Caco-2 (cell line): ENCODE results near the gene C16orf90. TPM values are rescaled to one million over a fixed set of nuclear protein-coding genes. Genes with fewer than 3 reads are reported as not detected.
"Not testable (repeated sequence)": the region's sequence is repeated elsewhere in the genome, so short reads cannot be mapped to it uniquely, and the experiment has no call there.

Source experiments
- BruUV-seq: library from RNA; stranded (reverse); fragments of 400-500 nt; replicated peaks from 2 replicates; lab custom pipeline; 2021; lab: Mats Ljungman, UMichigan
- CTCF ChIA-PET: fragments of 300-600 bp; sonication (Branson Sonifier 250); formaldehyde crosslinking; loops from one replicate; lab custom pipeline; 2022; ENCODE audit warnings: antibody characterized with exemption; lab: Charles Lee
- POLR2A ChIA-PET: fragments of 300-600 bp; sonication (Branson Sonifier 250); formaldehyde crosslinking; loops from one replicate; lab custom pipeline; 2022; ENCODE audit warnings: antibody characterized with exemption; lab: Charles Lee
- DNase-seq, 2 experiments: peaks; one replicate each; pipeline versions ENCODE4 v3.0.0 to v3.0.0-alpha.2; 2020 to 2022
- H3K27me3 ChIP-seq: replicated peaks from 2 replicates; pipeline ENCODE4 v1.6.0; 2011; ENCODE audit warnings: low read length; ENCODE audit not compliant: control insufficient read depth, insufficient read depth
- H3K36me3 ChIP-seq: 2 replicates; pipeline ENCODE4 v1.5.1; 2011; ENCODE audit warnings: low read length; ENCODE audit not compliant: control insufficient read depth, insufficient read depth
- H3K4me1 ChIP-seq: fragments of 250-450 bp; sonication (Bioruptor Pico); 2 replicates; pipeline ENCODE4 v1.5.1; 2020; ENCODE audit warnings: mild to moderate bottlenecking
- H3K4me3 ChIP-seq: 2 replicates; pipeline ENCODE4 v1.5.1; 2011; ENCODE audit warnings: low read depth, mild to moderate bottlenecking, control low read depth, low read length
- H3K9me3 ChIP-seq: fragments of 250-450 bp; sonication (Bioruptor Pico); 2 replicates; pipeline ENCODE4 v1.5.1; 2020; ENCODE audit warnings: mild to moderate bottlenecking, moderate library complexity
- H3K27ac Mint-ChIP-seq: one replicate; pipeline ENCODE4 v1.8.0; 2022; ENCODE audit warnings: mixed read lengths; ENCODE audit not compliant: unreplicated experiment
- H3K27me3 Mint-ChIP-seq: one replicate; pipeline ENCODE4 v1.8.0; 2022; ENCODE audit warnings: mixed read lengths; ENCODE audit not compliant: insufficient read depth, unreplicated experiment
- H3K36me3 Mint-ChIP-seq: one replicate; pipeline ENCODE4 v1.8.0; 2022; ENCODE audit warnings: mild to moderate bottlenecking, mixed read lengths; ENCODE audit not compliant: insufficient read depth, unreplicated experiment
- H3K4me1 Mint-ChIP-seq: one replicate; pipeline ENCODE4 v1.8.0; 2022; ENCODE audit warnings: low read depth, mixed read lengths; ENCODE audit not compliant: unreplicated experiment
- H3K4me3 Mint-ChIP-seq: one replicate; pipeline ENCODE4 v1.8.0; 2022; ENCODE audit warnings: mild to moderate bottlenecking, moderate library complexity, mixed read lengths; ENCODE audit not compliant: unreplicated experiment
- H3K9me3 Mint-ChIP-seq: one replicate; pipeline ENCODE4 v1.8.0; 2022; ENCODE audit warnings: mixed read lengths; ENCODE audit not compliant: unreplicated experiment
- CTCF ChIP-seq, 2 experiments: fragments of 200-600 bp in 1 of 2; IDR thresholded peaks; 1 replicate in 1 of 2; 2 replicates in 1 of 2; pipeline versions ENCODE4 v1.5.1 to v1.8.0; 2011 to 2022; ENCODE audit warnings: antibody characterized with exemption in 1 of 2, control low read depth in 1 of 2, inconsistent platforms in 1 of 2, low read depth in 1 of 2, low read length in 1 of 2, mild to moderate bottlenecking in 1 of 2, moderate library complexity in 1 of 2; ENCODE audit not compliant: insufficient read depth in 1 of 2, severe bottlenecking in 1 of 2, unreplicated experiment in 1 of 2
- intact Hi-C: fragments of 100-400 bp; cut with micrococcal nuclease; formaldehyde crosslinking; loops from one replicate; pipeline ENCODE4 v1.10.0; 2022; ENCODE audit not compliant: unreplicated experiment
- total RNA-seq: library from RNA; stranded (reverse); gene quantifications from 2 replicates; pipeline ENCODE4 v1.2.3, GENCODE V29; 2022

C16orf90 gene
- total RNA-seq, 1 experiment from 2014 or later: not detected

GRCh38 chr16:3529175-3529574 is 33.9 kb upstream of the C16orf90 start:
- Mint-ChIP-seq H3K4me1 (no peaks in the 10 kb centered on the region), H3K9me3 (peaks cover 14% of the 10 kb centered on the region), H3K36me3 (peaks cover 16% of the 10 kb centered on the region), H3K27me3 (no peaks in the 10 kb centered on the region), H3K27ac (no peak overlapping the region), H3K4me3 (no peak overlapping the region)
- H3K4me3 ChIP-seq: no peak overlapping the region
- H3K27me3 ChIP-seq: no peaks in the 10 kb centered on the region
- peaks cover 1% of the 10 kb centered on the region for H3K36me3 ChIP-seq
- H3K9me3 ChIP-seq: no peaks in the 10 kb centered on the region
- H3K4me1 ChIP-seq: no peaks in the 10 kb centered on the region
- CTCF ChIA-PET: no interaction called here
- intact Hi-C loops: no loop called here
- BruUV-seq: no TSS peak
- POLR2A ChIA-PET: no interaction called here
- DNase-seq: no peak
- TF ChIP-seq CTCF (IDR thresholded peaks at IDR 0.05; ENCODE audit: insufficient read depth in 1 of 2, low read depth in 1 of 2, low read length in 1 of 2, severe bottlenecking in 1 of 2, unreplicated experiment in 1 of 2): no peak

GRCh38 chr16:3528406-3528805 is 33.1 kb upstream of the C16orf90 start:
- no peaks in the 10 kb centered on the region for H3K4me1 Mint-ChIP-seq
- H3K4me1 ChIP-seq: no peaks in the 10 kb centered on the region
- no peaks in the 10 kb centered on the region for H3K27me3 Mint-ChIP-seq
- TF ChIP-seq CTCF (IDR thresholded peaks at IDR 0.05; ENCODE audit: insufficient read depth in 1 of 2, low read depth in 1 of 2, low read length in 1 of 2, severe bottlenecking in 1 of 2, unreplicated experiment in 1 of 2): no peak
- H3K36me3 Mint-ChIP-seq: peaks cover 22% of the 10 kb centered on the region
- no peak overlapping the region for H3K4me3 Mint-ChIP-seq
- H3K36me3 ChIP-seq: peaks cover 1% of the 10 kb centered on the region
- H3K9me3 ChIP-seq: no peaks in the 10 kb centered on the region
- BruUV-seq: no TSS peak
- H3K27me3 ChIP-seq: no peaks in the 10 kb centered on the region
- H3K9me3 Mint-ChIP-seq: peaks cover 14% of the 10 kb centered on the region
- no peak overlapping the region for H3K4me3 ChIP-seq
- ChIA-PET CTCF (no interaction called here), POLR2A (interaction anchor here (0.6 kb wide), 1 partner anchor 1125 kb away, joined by 3 read pairs; no protein-coding TSS in a partner anchor)
- intact Hi-C loops: no loop called here
- H3K27ac Mint-ChIP-seq: no peak overlapping the region
- no peak for DNase-seq

- intact Hi-C loops, BruUV-seq, CTCF ChIA-PET, H3K27me3 ChIP-seq, H3K27ac Mint-ChIP-seq, H3K4me1 ChIP-seq, H3K4me1 Mint-ChIP-seq, H3K4me3 Mint-ChIP-seq, H3K9me3 ChIP-seq, H3K36me3 ChIP-seq, H3K27me3 Mint-ChIP-seq, POLR2A ChIA-PET, H3K4me3 ChIP-seq: not testable (repeated sequence)
- peaks cover 14% of the 10 kb centered on the region for H3K9me3 Mint-ChIP-seq
- peaks cover 20% of the 10 kb centered on the region for H3K36me3 Mint-ChIP-seq
- DNase-seq: peak; percentile 45 to 57
- peak in 1 of 2 experiments; percentile 37 for TF ChIP-seq CTCF (IDR thresholded peaks at IDR 0.05; ENCODE audit: insufficient read depth in 1 of 2, low read depth in 1 of 2, low read length in 1 of 2, severe bottlenecking in 1 of 2, unreplicated experiment in 1 of 2)
These were observed 32.0 kb upstream of the C16orf90 start for GRCh38 chr16:3527216-3527829.
